Upper lobe of left lung (tissue), 4 donors: ENCODE data around the gene PRKACA.

Experiments used
- CTCF ChIP-seq, 6 experiments: fragments of 450-650 bp in 4 of 6; fragments of 200-600 bp in 2 of 6; sonication (generic) in 2 of 6; IDR thresholded peaks; one replicate each; pipeline ENCODE4 v1.5.1; 2016 to 2019; ENCODE audit warnings: antibody characterized with exemption in 6 of 6
- EP300 ChIP-seq, 4 donors: sonication (generic); formaldehyde crosslinking; IDR thresholded peaks; one replicate each; pipeline ENCODE4 v1.5.1; 2017; ENCODE audit warnings: antibody characterized with exemption in 4 of 4, control low read depth in 2 of 4
- POLR2A ChIP-seq, 4 donors: fragments of 450-650 bp; IDR thresholded peaks; one replicate each; pipeline ENCODE4 v1.5.1; 2016 to 2017; ENCODE audit warnings: antibody characterized with exemption in 4 of 4, mild to moderate bottlenecking in 2 of 4
- POLR2AphosphoS5 ChIP-seq, 2 donors: sonication (generic); formaldehyde crosslinking; IDR thresholded peaks; one replicate each; pipeline ENCODE4 v1.5.1; 2017; ENCODE audit warnings: antibody characterized with exemption in 2 of 2

DNA sequence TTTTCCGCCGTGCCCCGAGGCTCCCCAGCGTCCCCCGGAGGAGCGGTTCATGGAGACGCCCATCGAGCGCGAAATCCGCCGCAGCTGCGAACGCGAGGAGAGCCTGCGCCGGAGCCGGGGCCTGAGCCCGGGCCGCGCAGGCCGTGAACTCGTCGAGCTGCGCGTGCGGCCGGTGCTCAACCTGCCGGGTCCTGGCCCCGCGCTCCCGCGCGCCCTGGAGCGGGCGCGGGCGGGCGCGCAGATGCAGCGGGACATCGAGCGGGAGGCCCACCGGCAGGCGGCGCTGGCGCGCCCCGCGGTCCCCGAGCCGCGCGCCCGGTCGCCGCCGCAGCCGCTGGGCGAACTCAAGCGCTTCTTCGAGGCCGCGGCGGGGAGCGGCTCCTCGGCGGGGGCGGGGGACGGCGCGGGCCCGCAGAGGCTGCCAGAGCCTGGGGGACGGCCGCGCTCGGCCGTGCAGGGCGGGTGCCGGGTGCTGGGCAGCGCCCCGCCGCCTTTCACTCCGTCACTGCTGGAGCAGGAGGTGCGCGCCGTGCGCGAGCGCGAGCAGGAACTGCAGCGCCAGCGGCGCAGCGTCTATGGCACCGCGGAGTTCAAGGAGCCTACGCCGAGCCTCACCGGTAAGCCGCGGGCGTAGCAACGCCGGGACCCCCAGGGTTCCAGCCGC is 44.2 kb downstream of the PRKACA start:
- peak in 3 of 4 donors; percentile 39 to 69 (median 40) for TF ChIP-seq POLR2A (IDR thresholded peaks at IDR 0.05)
- peak; percentile 84 to 99 (median 98) for TF ChIP-seq CTCF (IDR thresholded peaks at IDR 0.05)
- peak in 1 of 2 donors; percentile 17 for TF ChIP-seq POLR2AphosphoS5 (IDR thresholded peaks at IDR 0.05)
- TF ChIP-seq EP300 (IDR thresholded peaks at IDR 0.05), result no peak
